HUES64 (cell line): Measurements from ENCODE around the gene CRY2.

Experiments used
- H3K27ac ChIP-seq: 2 replicates; pipeline ENCODE4 v1.7.0; 2013; ENCODE audit warnings: low read depth, low read length, inconsistent platforms
- H3K27me3 ChIP-seq: 2 replicates; pipeline ENCODE4 v1.6.1; 2013; ENCODE audit warnings: mild to moderate bottlenecking, low read length; ENCODE audit not compliant: insufficient read depth
- H3K36me3 ChIP-seq: 2 replicates; pipeline ENCODE4 v1.6.1; 2013; ENCODE audit warnings: mild to moderate bottlenecking, low read length; ENCODE audit not compliant: insufficient read depth
- H3K4me1 ChIP-seq: 2 replicates; pipeline ENCODE4 v1.6.1; 2013; ENCODE audit warnings: mild to moderate bottlenecking, low read length, moderate library complexity; ENCODE audit not compliant: insufficient read depth
- H3K4me3 ChIP-seq: 2 replicates; pipeline ENCODE4 v1.5.1; 2013; ENCODE audit warnings: mild to moderate bottlenecking, low read length, moderate library complexity
- H3K9ac ChIP-seq: 2 replicates; pipeline ENCODE4 v1.6.1; 2013; ENCODE audit warnings: mild to moderate bottlenecking, low read depth, low read length
- H3K9me3 ChIP-seq: 2 replicates; pipeline ENCODE4 v1.6.1; 2013; ENCODE audit warnings: low read depth, low read length; ENCODE audit not compliant: insufficient read depth
- WGBS: fragments of 150-250, 120-280 bp; methylation state at CpG from one replicate; pipeline ENCODE4 v1.1.7; 2013; ENCODE audit warnings: missing lambda C conversion rate; 5-methylcytosine and 5-hydroxymethylcytosine counted together

CRY2 gene

GRCh38 chr11:45869551-45869950, 22.3 kb downstream of the CRY2 start:
- Histone ChIP-seq H3K9me3 (no peaks in the 10 kb centered on the region), H3K9ac (no peak overlapping the region), H3K27ac (no peak overlapping the region), H3K4me1 (peaks cover 6% of the 10 kb centered on the region; the same call in 1 of the 2 replicates), H3K4me3 (no peak overlapping the region), H3K36me3 (peaks cover 54% of the 10 kb centered on the region), H3K27me3 (no peaks in the 10 kb centered on the region)
- 91% methylated on average over 12 of the region's 12 CpGs for WGBS

- WGBS = 92% methylated on average over 4 of the region's 4 CpGs
- H3K27ac ChIP-seq = no peak overlapping the region
- H3K9ac ChIP-seq = no peak overlapping the region
- H3K4me3 ChIP-seq = no peak overlapping the region
- H3K27me3 ChIP-seq = no peaks in the 10 kb centered on the region
- H3K36me3 ChIP-seq = peaks cover 54% of the 10 kb centered on the region
- H3K4me1 ChIP-seq = peaks cover 8% of the 10 kb centered on the region; the same call in 1 of the 2 replicates
- H3K9me3 ChIP-seq = no peaks in the 10 kb centered on the region
Measured at GRCh38 chr11:45870706-45871105, 23.4 kb downstream of the CRY2 start.

GRCh38 chr11:45871638-45872037, 24.4 kb downstream of the CRY2 start:
- no peak overlapping the region for H3K9ac ChIP-seq
- WGBS = 95% methylated on average over 2 of the region's 2 CpGs
- H3K36me3 ChIP-seq = peaks cover 54% of the 10 kb centered on the region

GRCh38 chr11:45872651-45873356, 25.5 kb downstream of the CRY2 start:
- Histone ChIP-seq H3K4me1 (peaks cover 23% of the 10 kb centered on the region), H3K4me3 (no peak overlapping the region), H3K9ac (no peak overlapping the region), H3K27ac (no peak overlapping the region), H3K9me3 (no peaks in the 10 kb centered on the region), H3K27me3 (no peaks in the 10 kb centered on the region), H3K36me3 (peaks cover 44% of the 10 kb centered on the region)
- 34% methylated on average over 9 of the region's 9 CpGs for WGBS

More at GRCh38 chr11:45871638-45872037, 24.4 kb downstream of the CRY2 start:
- Histone ChIP-seq H3K4me1 (peaks cover 18% of the 10 kb centered on the region), H3K9me3 (no peaks in the 10 kb centered on the region), H3K4me3 (no peak overlapping the region), H3K27ac (no peak overlapping the region), H3K27me3 (no peaks in the 10 kb centered on the region)

- no peak overlapping the region for H3K27ac ChIP-seq
- WGBS = 53% methylated on average over 6 of the region's 6 CpGs
- peaks cover 23% of the 10 kb centered on the region for H3K4me1 ChIP-seq
- H3K9ac ChIP-seq = no peak overlapping the region
- H3K36me3 ChIP-seq = peaks cover 20% of the 10 kb centered on the region
- H3K9me3 ChIP-seq = no peaks in the 10 kb centered on the region
- H3K4me3 ChIP-seq = no peak overlapping the region
- no peaks in the 10 kb centered on the region for H3K27me3 ChIP-seq
Measured at GRCh38 chr11:45876401-45876800, 29.1 kb downstream of the CRY2 start.

- Histone ChIP-seq H3K9ac (no peak overlapping the region), H3K27me3 (no peaks in the 10 kb centered on the region), H3K9me3 (no peaks in the 10 kb centered on the region), H3K4me1 (peaks cover 23% of the 10 kb centered on the region), H3K4me3 (no peak overlapping the region), H3K27ac (no peak overlapping the region), H3K36me3 (peaks cover 14% of the 10 kb centered on the region)
- 96% methylated on average over 8 of the region's 8 CpGs for WGBS
Measured at GRCh38 chr11:45877221-45877620, 29.9 kb downstream of the CRY2 start.

GRCh38 chr11:45877845-45878244, 30.6 kb downstream of the CRY2 start:
- no peak overlapping the region for H3K27ac ChIP-seq
- H3K4me3 ChIP-seq = no peak overlapping the region
- WGBS = 95% methylated on average over 3 of the region's 3 CpGs
- H3K9ac ChIP-seq = no peak overlapping the region
- H3K4me1 ChIP-seq = peaks cover 22% of the 10 kb centered on the region
- peaks cover 14% of the 10 kb centered on the region for H3K36me3 ChIP-seq
- no peaks in the 10 kb centered on the region for H3K27me3 ChIP-seq
- no peaks in the 10 kb centered on the region for H3K9me3 ChIP-seq

GRCh38 chr11:45879803-45880686, 32.8 kb downstream of the CRY2 start:
- no peaks in the 10 kb centered on the region for H3K9me3 ChIP-seq
- no peak overlapping the region for H3K4me3 ChIP-seq
- no peak overlapping the region for H3K9ac ChIP-seq
- no peak overlapping the region for H3K27ac ChIP-seq
- no peaks in the 10 kb centered on the region for H3K27me3 ChIP-seq
- H3K36me3 ChIP-seq = peaks cover 7% of the 10 kb centered on the region
- peaks cover 17% of the 10 kb centered on the region for H3K4me1 ChIP-seq
- WGBS = 92% methylated on average over 7 of the region's 7 CpGs

GRCh38 chr11:45880772-45881570, 33.7 kb downstream of the CRY2 start:
- Histone ChIP-seq H3K27ac (no peak overlapping the region), H3K9ac (no peak overlapping the region), H3K36me3 (peaks cover 7% of the 10 kb centered on the region), H3K4me1 (peaks cover 12% of the 10 kb centered on the region), H3K27me3 (peaks cover 2% of the 10 kb centered on the region; the same call in 1 of the 2 replicates), H3K9me3 (no peaks in the 10 kb centered on the region), H3K4me3 (no peak overlapping the region)
- WGBS = 93% methylated on average over 15 of the region's 15 CpGs

GRCh38 chr11:45881708-45882368, 34.6 kb downstream of the CRY2 start:
- Histone ChIP-seq H3K36me3 (peaks cover 7% of the 10 kb centered on the region), H3K9me3 (no peaks in the 10 kb centered on the region), H3K4me3 (no peak overlapping the region), H3K27ac (no peak overlapping the region), H3K27me3 (peaks cover 7% of the 10 kb centered on the region; the same call in 1 of the 2 replicates), H3K9ac (no peak overlapping the region), H3K4me1 (peaks cover 3% of the 10 kb centered on the region)
- 88% methylated on average over 4 of the region's 6 CpGs for WGBS
